Keratinocyte (primary cell): ENCODE measurements around the gene NEBL. TPM values are rescaled to one million over a fixed set of nuclear protein-coding genes. Genes with fewer than 3 reads are reported as not detected.

ENCODE experiments used
- DNase-seq: peaks from one replicate; pipeline ENCODE4 v3.0.0-alpha.2; 2011; ENCODE audit warnings: low read depth, missing footprints, low spot score
- FAIRE-seq: peaks from 2 replicates; lab custom pipeline; 2011; peaks lifted over from hg19 to GRCh38; lab: Jason Lieb, UNC
- H2AFZ ChIP-seq: 2 replicates; pipeline ENCODE4 v1.6.0; 2012; ENCODE audit warnings: low read length, control low read depth, inconsistent platforms; ENCODE audit not compliant: control insufficient read depth
- H3K27ac ChIP-seq: 2 replicates; pipeline ENCODE4 v1.5.1; 2011; ENCODE audit warnings: low read length; ENCODE audit not compliant: control insufficient read depth, insufficient read depth
- H3K27me3 ChIP-seq: 3 replicates; pipeline ENCODE4 v1.6.0; 2011; ENCODE audit warnings: low read length; ENCODE audit not compliant: control insufficient read depth, insufficient read depth; ENCODE audit errors: extremely low read depth
- H3K36me3 ChIP-seq, 2 experiments: 2 replicates in 1 of 2; 3 replicates in 1 of 2; pipeline ENCODE4 v1.5.1; 2011; ENCODE audit warnings: low read length in 2 of 2, mild to moderate bottlenecking in 1 of 2; ENCODE audit not compliant: control insufficient read depth in 2 of 2, insufficient read depth in 2 of 2; ENCODE audit errors: extremely low read depth in 1 of 2
- H3K4me1 ChIP-seq: 3 replicates; pipeline ENCODE4 v1.5.1; 2011; ENCODE audit warnings: low read length; ENCODE audit not compliant: control insufficient read depth, insufficient read depth; ENCODE audit errors: extremely low read depth
- H3K4me2 ChIP-seq: 3 replicates; pipeline ENCODE4 v1.6.0; 2011; ENCODE audit warnings: low read depth, low read length; ENCODE audit not compliant: control insufficient read depth, insufficient read depth; ENCODE audit errors: extremely low read depth
- H3K4me3 ChIP-seq, 3 experiments: fragments of 200-600 bp in 1 of 3; sonication (generic) in 1 of 3; 2 replicates in 2 of 3; 3 replicates in 1 of 3; pipeline ENCODE4 v1.5.1; 2011 to 2016; ENCODE audit warnings: low read length in 3 of 3, mild to moderate bottlenecking in 3 of 3, control low read depth in 2 of 3, inconsistent platforms in 1 of 3, low read depth in 1 of 3, mixed read lengths in 1 of 3, mixed run types in 1 of 3, moderate library complexity in 1 of 3; ENCODE audit not compliant: control insufficient read depth in 2 of 3, insufficient read depth in 2 of 3; ENCODE audit errors: extremely low read depth in 1 of 3
- H3K79me2 ChIP-seq: 2 replicates; pipeline ENCODE4 v1.6.0; 2012; ENCODE audit warnings: low read length; ENCODE audit not compliant: control insufficient read depth, insufficient read depth
- H3K9ac ChIP-seq: 3 replicates; pipeline ENCODE4 v1.6.0; 2011; ENCODE audit warnings: low read length; ENCODE audit not compliant: control insufficient read depth, insufficient read depth; ENCODE audit errors: extremely low read depth
- H3K9me1 ChIP-seq: 3 replicates; pipeline ENCODE4 v1.6.0; 2011; ENCODE audit warnings: low read length; ENCODE audit not compliant: control insufficient read depth, insufficient read depth; ENCODE audit errors: extremely low read depth
- H3K9me3 ChIP-seq: 2 replicates; pipeline ENCODE4 v1.5.1; 2012; ENCODE audit warnings: low read depth, low read length; ENCODE audit not compliant: control insufficient read depth
- H4K20me1 ChIP-seq: 3 replicates; pipeline ENCODE4 v1.6.0; 2011; ENCODE audit warnings: low read length; ENCODE audit not compliant: control insufficient read depth, insufficient read depth; ENCODE audit errors: extremely low read depth
- CTCF ChIP-seq, 3 experiments: IDR thresholded peaks in 1 of 3; conservative IDR thresholded peaks in 1 of 3; optimal IDR thresholded peaks in 1 of 3; 2 replicates in 2 of 3; 3 replicates in 1 of 3; pipeline versions ENCODE3 to v1.5.1; 2011; ENCODE audit warnings: low read length in 3 of 3, mild to moderate bottlenecking in 3 of 3, moderate library complexity in 2 of 3, control low read depth in 1 of 3, inconsistent platforms in 1 of 3; ENCODE audit not compliant: insufficient read depth in 2 of 3; ENCODE audit errors: extremely low read depth in 1 of 3
- EZH2 ChIP-seq: IDR thresholded peaks from one replicate; pipeline ENCODE4 v1.6.1; 2012; ENCODE audit warnings: inconsistent platforms, mild to moderate bottlenecking, low read length, moderate library complexity
- dilution Hi-C: fragments of 300-500 bp; cut with MboI; formaldehyde crosslinking; loops from one replicate; pipeline ENCODE4 v1.7.0; 2020; ENCODE audit warnings: low sequenced_read_pairs; ENCODE audit not compliant: extremely low pct_ligation_motif_present
- polyA plus RNA-seq, 5 experiments: library from polyadenylated mRNA; depleted of rRNA in 3 of 5; stranded (reverse) in 3 of 5; stranded (forward) in 1 of 5; unstranded in 1 of 5; fragments of >200 nt; gene quantifications; 1 replicate in 1 of 5; 2 replicates in 3 of 5; 3 replicates in 1 of 5; pipeline versions ENCODE4 v1.2.1 to v1.2.3, GENCODE V29; 2011 to 2012; ENCODE audit warnings: missing spikeins in 2 of 5, low read depth in 1 of 5, low replicate concordance in 1 of 5

Gene NEBL
- polyA plus RNA-seq, 1 donor (not counting 4 experiments of a cell fraction or from before 2014, with no cell fraction given): 4.5 TPM

- no peak overlapping the region for H3K4me3 ChIP-seq
- no peaks in the 10 kb centered on the region for H3K27me3 ChIP-seq
- H3K9ac ChIP-seq: no peak overlapping the region
- DNase-seq (no peak), FAIRE-seq (no peak)
- no peak overlapping the region for H3K27ac ChIP-seq
- dilution Hi-C loops: no loop called here
- H2AFZ ChIP-seq: no peak overlapping the region
- H3K4me2 ChIP-seq: no peak overlapping the region
- no peak for TF ChIP-seq EZH2
- TF ChIP-seq CTCF (optimal IDR thresholded peaks at IDR 0.05 in 1 of 3, IDR thresholded peaks at IDR 0.05 in 1 of 3, conservative IDR thresholded peaks at IDR 0.05 in 1 of 3; ENCODE audit: extremely low read depth in 1 of 3, insufficient read depth in 2 of 3, low read length in 3 of 3): no peak
- no peaks in the 10 kb centered on the region for H3K9me1 ChIP-seq
- H3K9me3 ChIP-seq: no peaks in the 10 kb centered on the region
- no peaks in the 10 kb centered on the region for H3K36me3 ChIP-seq
- no peaks in the 10 kb centered on the region for H3K4me1 ChIP-seq
- no peaks in the 10 kb centered on the region for H4K20me1 ChIP-seq
- no peaks in the 10 kb centered on the region for H3K79me2 ChIP-seq
These were observed 34.2 kb upstream of the NEBL start for GRCh38 chr10:20931156-20931795.

GRCh38 chr10:20927456-20927855 lies 30.3 kb upstream of the NEBL start:
- Histone ChIP-seq H3K9ac (no peak overlapping the region), H3K36me3 (no peaks in the 10 kb centered on the region), H3K9me3 (no peaks in the 10 kb centered on the region), H3K4me1 (no peaks in the 10 kb centered on the region), H3K79me2 (no peaks in the 10 kb centered on the region), H3K27ac (no peak overlapping the region), H3K4me3 (no peak overlapping the region), H3K27me3 (no peaks in the 10 kb centered on the region), H3K4me2 (no peak overlapping the region), H4K20me1 (no peaks in the 10 kb centered on the region), H3K9me1 (no peaks in the 10 kb centered on the region), H2AFZ (no peak overlapping the region)
- no peak for TF ChIP-seq EZH2
- TF ChIP-seq CTCF (optimal IDR thresholded peaks at IDR 0.05 in 1 of 3, IDR thresholded peaks at IDR 0.05 in 1 of 3, conservative IDR thresholded peaks at IDR 0.05 in 1 of 3; ENCODE audit: extremely low read depth in 1 of 3, insufficient read depth in 2 of 3, low read length in 3 of 3): no peak
- FAIRE-seq (no peak), DNase-seq (no peak)
- dilution Hi-C loops: no loop called here
